Renal cortex interstitium (tissue), 11 donors: ENCODE measurements around the gene ASTN1. TPM values are rescaled to one million over a fixed set of nuclear protein-coding genes. Genes with fewer than 3 reads are reported as not detected.

Experiments used
- DNase-seq, 11 donors: peaks; one replicate each; pipeline ENCODE4 v3.0.0-alpha.2; 2013; ENCODE audit warnings: low read depth in 9 of 11, low spot score in 4 of 11; ENCODE audit errors: extremely low read depth in 1 of 11
- polyA plus RNA-seq, 3 donors: library from polyadenylated mRNA; unstranded; fragments of 120-200 nt; gene quantifications; one replicate each; pipeline ENCODE4 v1.2.1, GENCODE V29; 2013; ENCODE audit not compliant: insufficient read length in 3 of 3

The ASTN1 gene
- polyA plus RNA-seq, 3 donors, result 1.5 to 2.1 (median 1.5) TPM

DNA sequence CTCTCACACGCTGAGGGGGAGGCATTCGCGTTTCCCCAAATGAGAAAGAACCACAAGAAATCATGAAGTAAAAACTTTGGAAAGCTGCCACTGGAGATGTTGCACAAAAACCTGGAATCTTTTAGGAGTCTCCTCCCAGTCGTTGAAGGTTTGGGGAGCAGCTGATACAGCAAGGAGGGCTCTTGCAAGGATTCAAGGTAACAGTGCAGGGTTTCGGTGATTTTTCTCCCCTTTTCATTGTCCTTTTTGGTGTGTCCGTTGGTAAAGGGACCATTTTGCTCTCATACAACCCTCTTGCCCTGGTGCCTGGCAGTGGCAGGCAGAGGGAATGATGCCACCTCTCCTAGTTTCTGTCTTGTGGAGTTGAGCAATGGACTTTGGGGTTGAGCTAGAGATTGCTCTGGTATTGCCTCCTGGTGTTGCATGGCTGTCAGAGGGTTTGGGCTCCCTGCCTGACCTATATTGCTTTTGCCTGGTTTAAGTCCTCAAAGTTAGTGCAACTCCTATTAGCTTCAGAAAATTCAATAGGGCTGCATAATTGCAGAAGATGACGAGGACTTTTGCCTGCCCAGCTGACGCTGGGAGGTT lies 7.1 kb upstream of the ASTN1 start:
- DNase-seq, result no peak

DNA sequence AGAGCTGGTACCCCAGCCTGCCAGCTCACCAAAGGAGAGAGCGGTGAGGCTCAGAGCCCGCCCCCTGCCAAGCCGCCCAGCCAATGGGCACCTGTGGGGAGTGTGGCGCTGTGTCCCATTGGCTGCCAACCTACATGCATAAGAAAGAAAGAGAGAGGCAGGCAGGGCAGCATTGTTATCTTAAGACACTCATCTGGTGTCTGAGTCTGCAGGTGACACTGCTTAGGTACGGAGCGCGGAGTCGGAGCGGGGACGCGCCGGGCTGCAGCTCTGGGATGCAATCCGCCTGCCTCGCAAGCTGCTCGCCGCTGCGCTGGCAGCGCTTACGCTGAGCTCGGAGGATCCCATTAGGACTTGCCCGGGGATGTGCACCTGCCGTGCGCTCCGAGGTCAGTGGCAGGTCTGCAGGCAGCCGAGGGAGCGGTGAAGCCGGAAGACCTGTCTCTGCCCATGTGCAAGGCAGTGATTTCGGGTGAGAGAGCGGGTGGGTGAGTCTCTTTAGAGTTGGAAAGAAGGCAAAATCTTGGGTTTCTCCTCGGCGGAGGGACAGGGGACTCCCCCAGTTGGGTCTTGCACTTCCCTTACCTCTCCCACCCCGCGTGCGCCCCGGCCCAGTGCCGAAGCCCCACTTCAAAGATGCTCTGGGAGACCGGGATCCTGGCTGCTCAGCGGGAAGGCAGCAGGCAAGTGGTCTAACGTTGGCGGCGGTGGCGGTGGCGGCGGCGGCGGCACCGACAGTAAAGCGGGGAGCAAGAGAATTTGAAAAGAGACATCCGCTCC lies 6.4 kb upstream of the ASTN1 start, which contains the start of gene BRINP2:
Gene BRINP2, plus strand, starts transcription at position 203 of the 780 bp plus-strand sequence. CDS start 58,919 bp downstream, outside the sequence.
- DNase-seq, result peak in 5 of 11 donors; percentile 22 to 44 (median 35)

GRCh38 chr1:177165069-177165439 lies 542 bp upstream of the ASTN1 start:
- no peak for DNase-seq

GRCh38 chr1:177163844-177164379 lies 600 bp downstream of the ASTN1 start:
- DNase-seq, result no peak

DNA sequence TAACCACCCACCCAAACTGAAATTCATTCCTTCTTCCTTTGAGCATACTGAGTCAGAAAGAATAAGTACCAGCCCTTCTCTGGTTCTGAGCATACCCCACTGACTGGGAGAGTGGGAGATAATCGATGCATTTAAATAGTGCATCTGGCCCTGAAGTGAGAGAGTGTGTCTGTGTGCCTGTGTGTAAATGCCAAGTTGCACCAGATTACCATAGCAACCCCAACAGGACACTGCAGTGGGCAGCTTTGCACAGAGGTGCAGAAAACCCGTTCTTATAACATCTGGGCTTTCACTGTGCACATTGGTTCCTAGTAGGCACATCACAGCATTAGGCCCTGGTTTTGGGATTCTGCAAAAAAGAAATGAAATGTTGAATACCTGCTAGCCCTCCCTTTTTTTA lies 2.3 kb downstream of the ASTN1 start:
- DNase-seq, result no peak

- DNase-seq, result no peak
These were observed 18.0 kb downstream of the ASTN1 start for GRCh38 chr1:177146499-177146898.

GRCh38 chr1:177145106-177146070 lies 19.1 kb downstream of the ASTN1 start:
- no peak for DNase-seq

- peak in 1 of 11 donors; percentile 43 for DNase-seq
These were observed 21.7 kb downstream of the ASTN1 start for GRCh38 chr1:177142791-177143271.

GRCh38 chr1:177142010-177142409 lies 22.5 kb downstream of the ASTN1 start:
- DNase-seq, result no peak

DNA sequence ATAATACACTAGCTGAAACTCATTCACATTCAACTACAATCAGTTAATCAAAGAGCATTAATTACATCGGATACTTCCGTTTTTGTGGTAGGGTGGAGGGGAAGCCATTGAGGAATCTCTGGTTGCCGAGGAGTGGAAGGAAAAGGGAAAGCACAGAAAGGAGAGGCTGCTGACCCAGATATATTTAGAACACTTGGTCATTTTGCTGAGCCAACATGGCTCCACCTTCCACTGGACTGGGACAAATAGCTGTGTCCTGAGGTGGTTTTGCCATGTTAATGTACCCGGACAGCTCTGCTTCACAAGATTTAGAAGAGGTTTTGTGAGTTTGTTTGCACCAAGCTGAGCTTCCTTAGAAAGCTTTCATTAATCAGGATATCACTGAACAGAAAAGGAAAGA lies 26.2 kb downstream of the ASTN1 start:
- DNase-seq, result no peak

GRCh38 chr1:177137814-177138213 lies 26.7 kb downstream of the ASTN1 start:
- no peak for DNase-seq

GRCh38 chr1:177135250-177135649 lies 29.3 kb downstream of the ASTN1 start:
- no peak for DNase-seq

GRCh38 chr1:177133977-177134538 lies 30.5 kb downstream of the ASTN1 start:
- DNase-seq, result no peak

GRCh38 chr1:177132141-177132540 lies 32.4 kb downstream of the ASTN1 start:
- no peak for DNase-seq

DNA sequence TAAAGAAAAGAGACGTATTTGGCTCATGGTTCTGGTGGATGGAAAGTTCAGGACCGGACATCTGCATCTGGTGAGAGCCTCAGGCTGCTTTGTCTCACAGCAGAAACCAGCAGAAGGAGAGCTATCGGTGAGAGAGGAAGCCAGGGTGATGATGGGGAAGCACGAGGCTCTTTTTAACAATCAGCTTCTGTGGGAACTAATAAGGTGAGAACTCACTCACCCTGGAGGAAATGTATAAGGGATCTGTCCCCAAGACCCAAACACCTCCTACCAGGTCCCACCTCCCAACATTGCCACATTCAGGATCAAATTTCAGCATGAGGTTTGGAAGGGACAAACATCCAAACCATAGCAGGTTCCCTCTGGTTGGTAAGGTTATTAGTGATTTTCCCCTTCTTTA lies 32.8 kb downstream of the ASTN1 start:
- no peak for DNase-seq

- DNase-seq, result no peak
These were observed 34.0 kb downstream of the ASTN1 start for GRCh38 chr1:177130451-177130945.

GRCh38 chr1:177128665-177129281 lies 35.7 kb downstream of the ASTN1 start:
- DNase-seq, result no peak

- DNase-seq, result no peak
These were observed 38.2 kb downstream of the ASTN1 start for GRCh38 chr1:177126267-177126666.
